ENCODE data around the gene PNMA8C. TPM values are rescaled to one million over a fixed set of nuclear protein-coding genes. Genes with fewer than 3 reads are reported as not detected.

Gene PNMA8C
- total RNA-seq, 1 donor from 2014 or later, result 1.4 TPM

DNA sequence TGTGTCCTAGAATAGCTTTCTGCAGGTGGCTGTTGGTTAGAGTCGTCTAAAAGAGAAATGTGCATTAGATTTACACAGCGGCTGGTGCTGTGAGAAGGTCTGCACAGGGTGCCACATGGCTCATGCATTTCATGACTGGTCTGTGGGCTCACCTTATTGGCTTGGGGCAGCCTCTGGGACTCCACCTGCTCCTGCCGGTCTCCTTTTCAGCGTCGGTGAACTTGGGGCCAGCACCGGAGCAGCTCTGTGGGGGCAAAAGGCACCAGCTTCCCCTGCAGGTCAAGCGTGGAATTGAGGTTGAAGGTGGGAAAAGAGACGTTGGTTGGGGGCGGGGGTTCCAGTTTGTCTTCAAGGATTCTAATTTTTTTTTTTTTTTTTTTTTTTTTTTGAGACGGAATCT lies 3.1 kb upstream of the PNMA8C start:
- H3K27me3 Mint-ChIP-seq (ENCODE audit: low read depth), result peaks cover 3% of the 10 kb centered on the region
- H3K4me3 Mint-ChIP-seq, result no peak overlapping the region
- TF ChIP-seq, protein P1, sequence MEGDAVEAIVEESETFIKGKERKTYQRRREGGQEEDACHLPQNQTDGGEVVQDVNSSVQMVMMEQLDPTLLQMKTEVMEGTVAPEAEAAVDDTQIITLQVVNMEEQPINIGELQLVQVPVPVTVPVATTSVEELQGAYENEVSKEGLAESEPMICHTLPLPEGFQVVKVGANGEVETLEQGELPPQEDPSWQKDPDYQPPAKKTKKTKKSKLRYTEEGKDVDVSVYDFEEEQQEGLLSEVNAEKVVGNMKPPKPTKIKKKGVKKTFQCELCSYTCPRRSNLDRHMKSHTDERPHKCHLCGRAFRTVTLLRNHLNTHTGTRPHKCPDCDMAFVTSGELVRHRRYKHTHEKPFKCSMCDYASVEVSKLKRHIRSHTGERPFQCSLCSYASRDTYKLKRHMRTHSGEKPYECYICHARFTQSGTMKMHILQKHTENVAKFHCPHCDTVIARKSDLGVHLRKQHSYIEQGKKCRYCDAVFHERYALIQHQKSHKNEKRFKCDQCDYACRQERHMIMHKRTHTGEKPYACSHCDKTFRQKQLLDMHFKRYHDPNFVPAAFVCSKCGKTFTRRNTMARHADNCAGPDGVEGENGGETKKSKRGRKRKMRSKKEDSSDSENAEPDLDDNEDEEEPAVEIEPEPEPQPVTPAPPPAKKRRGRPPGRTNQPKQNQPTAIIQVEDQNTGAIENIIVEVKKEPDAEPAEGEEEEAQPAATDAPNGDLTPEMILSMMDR (conservative IDR thresholded peaks at IDR 0.05), result peak; percentile 39
- H3K36me3 Mint-ChIP-seq (ENCODE audit: low read depth), result no peaks in the 10 kb centered on the region
- no peaks in the 10 kb centered on the region for H3K9me3 Mint-ChIP-seq
- no peak for DNase-seq (ENCODE audit: low read depth, low spot score)
- peaks cover 24% of the 10 kb centered on the region for H3K4me1 Mint-ChIP-seq
- H3K27ac Mint-ChIP-seq (ENCODE audit: unreplicated experiment), result no peak overlapping the region

DNA sequence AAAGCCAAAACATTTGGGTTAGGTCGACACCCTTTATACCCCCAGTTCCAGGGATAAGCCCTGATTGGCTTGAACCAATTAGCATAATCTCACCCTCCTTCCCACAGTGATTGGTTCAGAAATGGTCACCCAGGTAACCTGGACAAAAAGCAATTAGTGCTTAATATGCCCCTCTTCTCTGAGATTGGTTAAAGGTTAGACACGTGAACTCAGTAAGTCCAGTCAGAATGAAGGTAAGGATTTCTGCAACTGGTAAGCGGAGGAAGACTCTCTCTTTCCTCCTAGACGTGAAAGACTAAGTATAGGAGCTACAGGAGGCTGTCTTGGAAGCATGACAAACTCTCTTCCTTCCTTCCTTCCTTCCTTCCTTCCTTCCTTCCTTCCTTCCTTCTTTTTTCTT lies 1.3 kb upstream of the PNMA8C start:
- H3K36me3 Mint-ChIP-seq (ENCODE audit: low read depth), result no peaks in the 10 kb centered on the region
- TF ChIP-seq, protein P1 (conservative IDR thresholded peaks at IDR 0.05), result no peak
- H3K27ac Mint-ChIP-seq (ENCODE audit: unreplicated experiment), result no peak overlapping the region
- no peaks in the 10 kb centered on the region for H3K9me3 Mint-ChIP-seq
- no peak for DNase-seq (ENCODE audit: low read depth, low spot score)
- H3K4me1 Mint-ChIP-seq, result peaks cover 34% of the 10 kb centered on the region
- H3K4me3 Mint-ChIP-seq, result no peak overlapping the region
- H3K27me3 Mint-ChIP-seq (ENCODE audit: low read depth), result peaks cover 3% of the 10 kb centered on the region

DNA sequence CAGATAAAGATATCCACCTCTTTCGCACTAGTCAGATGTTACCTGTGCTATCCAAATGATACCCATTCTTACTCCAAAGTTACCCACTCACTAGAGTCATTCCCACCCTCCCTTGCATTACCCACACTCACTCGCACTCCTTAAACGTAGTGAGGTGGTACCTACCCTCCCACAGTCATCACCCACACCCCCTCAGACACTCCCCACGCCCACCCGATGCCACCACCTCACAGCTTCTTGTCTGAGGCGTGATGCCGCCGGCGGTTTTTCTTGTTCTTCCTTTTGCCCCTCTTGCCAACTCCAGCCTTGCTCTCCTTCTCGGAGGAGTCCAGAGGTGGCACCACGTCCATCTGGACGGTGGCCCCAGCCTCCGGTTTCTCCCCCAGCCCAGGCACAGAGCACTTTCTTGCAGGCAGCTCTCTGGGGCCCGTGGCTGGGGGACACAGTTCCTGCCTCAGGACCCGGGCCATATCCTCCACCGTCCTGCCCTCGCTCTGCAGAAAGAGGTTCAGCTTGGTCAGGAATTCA lies 1.2 kb downstream of the PNMA8C start:
- no peak for DNase-seq (ENCODE audit: low read depth, low spot score)
- Mint-ChIP-seq H3K4me1 (peaks cover 34% of the 10 kb centered on the region), H3K9me3 (no peaks in the 10 kb centered on the region), H3K36me3 (ENCODE audit: low read depth) (no peaks in the 10 kb centered on the region), H3K27ac (ENCODE audit: unreplicated experiment) (no peak overlapping the region), H3K27me3 (ENCODE audit: low read depth) (peaks cover 3% of the 10 kb centered on the region), H3K4me3 (peak overlapping the region; percentile 85)
- TF ChIP-seq, protein P1 (conservative IDR thresholded peaks at IDR 0.05), result no peak

DNA sequence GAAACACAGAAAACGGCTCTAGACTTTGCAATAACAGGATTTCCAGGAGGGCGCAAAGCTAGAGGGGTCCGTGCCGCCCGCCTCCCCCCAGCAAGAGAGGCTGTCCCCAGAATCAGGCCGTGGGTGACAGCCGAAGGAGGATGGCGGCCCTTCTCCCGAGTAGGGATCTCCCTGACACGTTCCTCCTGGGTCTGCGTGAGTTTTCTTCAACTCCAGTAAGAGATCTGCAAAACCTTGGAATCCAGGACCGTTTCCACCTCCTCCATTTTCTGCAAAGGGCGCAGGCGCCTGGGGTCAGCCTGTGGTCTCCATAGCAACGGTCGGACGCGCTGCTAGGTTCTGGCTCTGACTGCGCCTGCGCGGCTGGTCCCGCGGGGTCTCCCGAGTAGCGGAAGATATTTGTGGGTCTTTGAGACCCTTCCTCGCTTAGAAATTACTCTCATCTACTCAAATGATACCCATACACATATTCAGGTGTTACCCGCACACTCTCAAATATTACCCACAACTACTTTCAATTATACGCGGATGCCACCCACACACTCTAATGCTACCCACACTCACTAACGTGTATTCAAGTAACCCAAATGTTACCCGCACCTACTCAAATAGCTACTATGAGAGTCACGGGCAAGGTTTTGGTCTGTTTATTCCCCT lies 2.1 kb downstream of the PNMA8C start:
- peak; percentile 83 for DNase-seq (ENCODE audit: low read depth, low spot score)
- TF ChIP-seq, protein P1 (conservative IDR thresholded peaks at IDR 0.05), result no peak
- no peaks in the 10 kb centered on the region for H3K36me3 Mint-ChIP-seq (ENCODE audit: low read depth)
- H3K4me3 Mint-ChIP-seq, result peak overlapping the region; percentile 85
- H3K9me3 Mint-ChIP-seq, result no peaks in the 10 kb centered on the region
- peaks cover 3% of the 10 kb centered on the region for H3K27me3 Mint-ChIP-seq (ENCODE audit: low read depth)
- no peak overlapping the region for H3K27ac Mint-ChIP-seq (ENCODE audit: unreplicated experiment)
- H3K4me1 Mint-ChIP-seq, result peaks cover 34% of the 10 kb centered on the region

DNA sequence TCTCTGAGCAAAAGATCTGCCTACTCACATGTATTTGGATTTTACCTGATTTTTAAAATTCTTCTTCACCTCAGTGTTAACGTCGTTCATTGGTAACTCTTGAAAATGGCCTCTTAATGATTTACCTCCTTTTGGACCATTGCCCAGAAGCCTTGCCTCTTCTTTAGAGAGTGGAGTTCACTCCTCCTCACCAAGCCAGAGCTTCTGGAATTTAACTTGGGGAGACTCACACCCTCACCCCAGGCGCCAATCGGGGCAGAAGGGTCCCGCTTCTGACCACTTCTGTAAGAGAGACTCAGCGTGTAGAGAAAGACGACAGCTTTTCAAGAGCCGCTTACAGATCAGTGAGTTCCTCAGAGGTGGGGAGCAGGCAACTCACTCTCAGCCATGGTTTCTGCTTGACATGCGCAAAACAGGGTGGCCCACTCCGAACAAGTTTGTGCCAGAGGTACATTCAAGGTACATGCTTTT lies 2.7 kb downstream of the PNMA8C start:
- Mint-ChIP-seq H3K27me3 (ENCODE audit: low read depth) (peaks cover 3% of the 10 kb centered on the region), H3K9me3 (no peaks in the 10 kb centered on the region), H3K4me1 (peaks cover 34% of the 10 kb centered on the region), H3K36me3 (ENCODE audit: low read depth) (no peaks in the 10 kb centered on the region), H3K4me3 (peak overlapping the region; percentile 85), H3K27ac (ENCODE audit: unreplicated experiment) (no peak overlapping the region)
- no peak for DNase-seq (ENCODE audit: low read depth, low spot score)
- TF ChIP-seq, protein P1 (conservative IDR thresholded peaks at IDR 0.05), result no peak

All from neural crest cell (in vitro differentiated cells).